ENCODE results near the gene KCNJ3.

The KCNJ3 gene
- 0 reads per million in 4 donors for total RNA-seq

GRCh38 chr2:154698296-154698720, at the start of gene KCNJ3:
KCNJ3 (plus strand) TSS chr2:154698695; CDS start chr2:154698776, 81 bp downstream.
- no peak for DNase-seq

GRCh38 chr2:154655499-154655898, 43.0 kb upstream of the KCNJ3 start:
- no peak for DNase-seq

DNA sequence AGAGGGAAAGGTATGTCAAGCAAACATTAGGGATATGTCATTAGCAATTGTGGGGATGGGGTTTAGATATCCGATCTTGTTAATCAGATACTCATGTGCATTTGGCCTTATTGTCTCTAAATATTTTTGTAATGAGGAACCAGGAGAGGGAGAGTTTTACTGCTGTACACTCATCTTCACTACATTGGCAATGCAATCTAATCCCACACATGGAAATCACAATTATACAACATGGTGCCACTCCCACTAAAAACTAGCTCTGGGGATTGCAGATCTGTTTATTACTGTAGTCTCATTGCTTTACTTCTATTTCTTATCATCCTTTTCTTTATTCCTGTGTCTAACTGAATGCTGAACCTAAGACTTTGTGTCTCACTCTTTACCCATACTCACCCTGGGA, 39.6 kb upstream of the KCNJ3 start:
- no peak for DNase-seq

DNA sequence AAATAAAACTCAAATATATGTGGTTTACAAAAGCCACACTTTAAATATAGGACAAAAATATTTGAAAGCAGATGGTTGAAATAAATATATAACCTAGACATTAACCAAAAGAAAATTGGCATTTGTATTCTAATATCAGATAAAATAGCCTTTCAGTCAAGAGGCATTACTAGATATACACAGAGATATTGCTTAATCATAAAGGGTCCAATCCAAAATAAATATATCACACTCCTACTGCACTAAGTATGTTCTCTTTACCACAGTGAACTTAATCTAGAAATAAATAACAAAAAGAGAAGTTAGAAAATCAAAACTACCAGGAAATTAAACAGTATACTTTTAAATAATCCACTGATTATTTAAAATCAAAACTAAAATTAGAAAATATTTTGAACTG, 34.2 kb upstream of the KCNJ3 start:
- DNase-seq: no peak

DNA sequence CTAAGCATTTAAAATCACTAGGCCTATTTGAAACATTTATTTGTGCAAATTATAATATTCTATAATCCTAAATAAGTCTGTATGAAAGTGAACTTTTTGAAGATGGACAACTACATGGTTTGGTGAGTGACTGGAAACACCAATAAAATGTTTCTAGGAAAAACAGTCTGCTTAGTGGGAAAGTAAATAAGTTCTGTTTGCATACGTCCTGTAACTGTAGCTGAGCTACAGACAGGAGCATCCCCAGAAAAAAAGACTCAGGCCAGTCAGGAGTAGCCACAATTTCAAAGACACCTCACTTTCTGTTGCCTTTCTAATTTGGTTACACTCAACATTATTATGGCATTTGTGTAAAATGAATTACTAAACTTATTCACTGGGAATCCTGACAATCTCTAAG, 28.4 kb upstream of the KCNJ3 start:
- no peak for DNase-seq

GRCh38 chr2:154673694-154674093, 24.8 kb upstream of the KCNJ3 start:
- no peak for DNase-seq

DNA sequence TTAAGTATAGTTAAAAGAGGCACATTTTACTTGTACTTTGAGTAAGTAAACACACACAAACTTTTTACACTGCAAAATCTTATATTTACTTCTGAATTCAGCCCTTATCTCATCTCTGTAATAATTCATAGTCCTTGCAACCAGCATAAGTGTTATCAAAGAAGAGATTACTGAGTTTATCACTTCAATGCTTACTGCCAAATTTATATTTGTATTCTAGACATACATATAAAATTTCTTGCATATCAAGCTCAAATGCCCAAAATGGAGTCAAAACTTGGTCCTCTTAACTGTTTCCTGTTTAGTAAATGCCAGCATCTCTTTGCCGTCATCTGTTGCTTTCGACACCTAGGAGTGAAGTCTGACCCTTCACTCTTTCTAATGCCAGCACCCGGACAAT, 21.1 kb upstream of the KCNJ3 start:
- DNase-seq: no peak

DNA sequence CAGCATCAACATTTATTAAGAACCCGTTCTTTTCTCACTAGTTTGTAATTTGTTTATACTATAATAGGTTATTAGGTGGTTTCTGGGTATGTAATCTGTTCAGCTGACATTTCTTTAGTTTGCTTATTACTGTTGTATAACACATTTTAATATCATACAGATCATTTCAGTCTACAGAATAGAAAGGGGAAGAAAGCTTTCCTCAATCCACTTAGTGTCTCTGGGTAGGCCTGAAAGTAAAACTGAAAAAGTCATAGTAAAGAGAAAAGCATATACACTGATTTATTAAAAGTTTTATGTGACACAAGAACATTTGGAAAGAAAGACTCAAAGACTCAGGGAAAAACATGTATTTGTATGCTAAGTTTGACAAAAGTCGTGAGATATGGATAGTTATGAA, 16.8 kb upstream of the KCNJ3 start:
- no peak for DNase-seq

DNA sequence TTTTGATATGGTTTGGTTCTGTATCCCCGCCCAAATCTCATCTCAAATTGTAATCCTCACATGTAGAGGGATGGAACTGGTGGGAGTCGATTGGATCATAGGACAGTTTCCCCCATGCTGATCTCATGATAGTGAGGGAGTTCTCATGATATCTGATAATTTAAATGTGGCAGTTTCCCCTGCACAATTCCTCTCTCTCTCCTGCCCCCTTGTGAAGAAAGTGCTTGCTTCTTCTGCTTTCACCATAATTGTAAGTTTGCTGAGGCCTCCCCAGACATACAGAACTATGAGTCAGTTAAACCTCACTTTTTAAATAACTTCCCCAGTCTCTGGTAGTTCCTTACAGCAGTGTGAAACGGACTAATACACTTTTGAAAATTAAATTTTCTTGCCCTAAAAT, 12.3 kb upstream of the KCNJ3 start:
- no peak for DNase-seq

DNA sequence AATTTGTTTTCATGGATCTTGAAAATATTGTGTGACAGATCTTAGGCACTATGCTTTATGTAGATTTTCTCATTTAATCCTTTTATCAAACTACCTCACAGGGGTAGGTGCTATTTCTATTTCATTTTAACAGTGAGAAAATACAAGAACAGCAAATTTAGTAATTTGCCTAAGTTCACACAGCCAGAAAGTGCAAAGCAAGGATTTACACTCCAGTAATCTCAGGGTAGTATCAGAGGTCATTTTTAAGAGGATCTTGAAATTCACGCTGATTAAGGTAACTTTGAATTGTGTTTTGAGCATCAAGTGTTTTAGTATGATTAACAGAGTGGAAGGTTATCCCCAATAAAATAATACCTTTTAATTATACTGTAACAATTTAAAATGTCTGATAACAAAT, 10.1 kb upstream of the KCNJ3 start:
- DNase-seq: no peak

GRCh38 chr2:154689158-154689557, 9.3 kb upstream of the KCNJ3 start:
- DNase-seq: no peak

GRCh38 chr2:154692927-154693326, 5.6 kb upstream of the KCNJ3 start:
- DNase-seq: no peak

DNA sequence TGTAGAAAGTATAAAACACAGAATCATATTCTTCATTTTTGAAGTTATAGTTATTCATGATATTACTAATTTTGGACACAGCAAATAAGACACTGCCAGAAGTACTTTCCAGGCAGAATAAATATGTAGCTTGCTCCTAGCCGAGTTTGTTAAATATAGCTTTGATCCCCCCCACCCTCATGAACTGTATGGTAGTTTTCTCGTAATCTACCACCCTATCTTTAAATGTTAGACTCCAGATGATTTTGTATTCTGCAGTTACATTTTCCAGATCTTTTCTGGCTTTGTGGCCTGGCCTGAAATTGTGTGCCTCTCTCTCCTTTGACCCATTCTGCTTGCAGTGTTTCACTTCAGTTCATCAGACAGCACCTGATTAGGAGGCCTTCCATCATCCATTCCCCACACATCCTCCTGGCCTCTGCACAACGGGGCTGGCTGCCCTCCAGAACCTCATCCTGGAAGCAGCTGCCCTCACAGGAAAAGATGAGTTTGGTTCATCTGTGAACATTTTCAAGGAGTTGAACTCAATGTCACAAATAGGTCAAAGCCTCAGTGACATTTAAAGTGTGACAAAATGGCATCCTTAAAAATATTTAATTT, 4.7 kb upstream of the KCNJ3 start:
- DNase-seq: no peak

GRCh38 chr2:154694881-154695280, 3.6 kb upstream of the KCNJ3 start:
- DNase-seq: no peak

DNA sequence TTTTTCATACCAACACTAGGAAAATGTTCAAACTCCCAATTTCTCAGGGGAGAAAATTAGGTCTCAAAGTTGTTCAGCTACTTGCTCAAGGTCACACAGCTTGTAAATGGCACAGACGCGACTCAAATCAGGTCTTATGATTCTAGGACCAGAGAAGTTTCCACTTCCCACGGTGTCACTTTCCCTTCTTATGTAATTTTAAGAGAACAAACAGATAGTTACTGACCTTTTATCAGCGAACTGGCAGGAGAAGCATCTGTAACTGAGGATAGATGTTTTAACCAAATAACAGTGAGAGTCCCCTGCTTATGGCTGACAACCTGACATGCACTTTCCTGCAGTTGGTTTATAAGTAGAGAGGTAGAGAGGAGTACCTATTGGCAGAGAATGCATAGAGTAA, 2.1 kb upstream of the KCNJ3 start:
- DNase-seq: no peak

DNA sequence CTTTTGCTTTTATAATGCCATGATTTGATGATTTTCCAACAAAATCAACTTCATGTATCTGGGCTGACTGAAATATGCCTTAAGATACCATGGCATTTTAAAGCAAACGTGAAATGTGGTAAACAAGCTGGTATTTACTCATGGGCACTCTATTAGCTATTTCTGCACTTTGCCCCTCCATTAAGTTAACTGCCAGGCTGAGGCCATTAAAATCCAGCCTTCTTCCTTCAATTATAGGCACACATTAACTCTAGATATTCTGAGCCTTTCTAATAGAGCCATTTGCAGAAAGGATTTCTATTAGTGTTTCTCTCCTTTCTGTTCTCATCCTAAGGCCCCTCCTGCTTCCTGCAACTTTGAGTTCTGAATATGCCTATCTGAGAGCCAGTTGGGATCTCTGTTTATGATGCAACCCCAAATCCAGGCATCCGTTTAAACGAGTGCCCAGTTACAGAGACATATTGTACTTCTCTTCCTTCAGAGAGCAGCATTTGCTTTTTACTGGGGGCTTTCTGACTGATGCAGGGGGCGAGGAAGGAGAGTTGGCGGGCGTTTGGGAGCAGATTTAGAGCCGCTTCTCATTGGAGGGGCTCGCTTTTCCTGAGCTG, 1.6 kb upstream of the KCNJ3 start:
- no peak for DNase-seq

DNA sequence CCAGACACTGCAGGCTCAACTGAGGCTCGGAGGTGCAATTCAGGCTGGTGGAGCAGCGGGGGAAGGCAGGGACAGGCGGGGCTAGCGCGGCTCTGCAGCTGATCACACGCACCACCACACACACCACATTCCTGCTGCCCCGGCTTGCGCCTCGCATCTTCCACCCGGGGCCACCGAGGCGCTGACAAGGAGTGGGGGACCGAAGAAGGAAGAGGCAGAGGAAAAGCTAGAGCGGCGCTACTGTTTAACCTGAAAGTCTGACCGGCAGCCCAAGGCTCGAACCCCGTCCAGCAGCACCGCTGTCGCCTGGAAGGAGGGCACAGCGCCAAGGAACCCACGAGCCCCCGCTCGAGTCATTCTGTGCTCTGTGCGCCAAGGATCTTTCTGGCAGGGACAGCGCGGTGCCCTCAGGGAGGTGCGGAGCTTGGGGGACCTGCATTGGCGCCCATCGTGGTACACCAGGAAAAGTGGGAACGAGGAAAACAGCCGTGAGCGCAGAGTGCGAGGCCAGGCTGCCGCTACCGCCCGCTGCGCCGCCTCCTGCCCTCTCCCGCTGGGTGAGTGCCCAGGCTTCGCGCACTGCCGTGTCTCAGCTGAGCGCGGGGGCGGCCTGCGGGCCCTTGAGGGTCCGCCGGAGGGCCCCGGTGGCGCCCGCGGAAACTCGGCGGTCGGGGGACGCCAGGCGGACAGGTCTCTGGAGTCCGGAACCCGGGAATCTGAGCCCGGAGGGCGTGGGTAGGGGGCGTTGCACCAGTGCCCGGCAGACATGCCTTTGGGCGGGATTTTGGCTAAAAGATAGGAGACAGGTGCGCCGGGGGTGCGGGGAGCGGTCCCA, 860 bp upstream of the KCNJ3 start:
- no peak for DNase-seq

GRCh38 chr2:154698721-154699574, 453 bp downstream of the KCNJ3 start:
- DNase-seq: no peak

GRCh38 chr2:154699575-154699930, 1.1 kb downstream of the KCNJ3 start:
- no peak for DNase-seq

DNA sequence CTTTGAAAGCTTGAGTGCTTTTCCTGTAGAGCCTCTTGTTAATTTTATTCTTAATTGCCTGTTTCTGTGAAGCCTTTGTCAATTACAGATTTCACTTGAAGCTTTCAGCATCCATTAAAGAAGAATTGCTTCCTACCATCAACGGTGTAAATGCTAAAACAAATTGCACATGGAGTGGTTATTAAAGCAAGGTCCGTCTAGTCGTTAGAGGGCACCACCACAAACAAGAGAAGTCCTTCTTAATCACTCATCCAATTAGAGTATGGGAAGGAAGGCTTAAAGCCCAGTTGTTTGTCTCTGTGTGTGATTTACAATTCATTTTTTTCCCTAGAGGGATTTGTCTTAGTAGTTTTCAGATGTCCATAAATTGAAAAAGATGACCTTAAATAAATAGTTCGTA, 1.6 kb downstream of the KCNJ3 start:
- DNase-seq: no peak

- DNase-seq: no peak
Observed at GRCh38 chr2:154704991-154705390, 6.5 kb downstream of the KCNJ3 start.

DNA sequence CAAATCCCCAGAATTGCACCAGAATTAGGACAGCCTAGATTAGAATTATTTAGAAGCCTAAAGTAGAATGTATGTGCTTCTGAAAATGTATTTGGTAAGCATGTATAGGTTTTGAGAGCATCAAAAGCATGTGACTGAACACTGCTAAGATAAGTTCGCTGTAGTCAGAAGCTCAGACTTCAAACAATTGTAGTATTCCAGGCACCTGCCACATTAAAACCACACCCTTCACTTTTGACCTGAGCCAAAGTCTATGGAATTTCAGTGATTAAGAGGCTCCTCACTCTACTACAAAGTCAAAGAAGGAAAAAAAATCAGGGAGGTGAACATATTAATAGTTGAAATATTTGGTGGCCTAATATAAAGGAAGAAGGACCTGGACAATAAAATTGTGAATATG, 8.2 kb downstream of the KCNJ3 start:
- no peak for DNase-seq

GRCh38 chr2:154707994-154708575, 9.6 kb downstream of the KCNJ3 start:
- DNase-seq: no peak
